SK-N-SH (cell line): ENCODE data around the gene IL21R. TPM values are rescaled to one million over a fixed set of nuclear protein-coding genes. Genes with fewer than 3 reads are reported as not detected.
A peak's percentile ranks its signal among the peaks of the same experiment; 100 is the strongest.
"Not testable (repeated sequence)": the region's sequence is repeated elsewhere in the genome, so short reads cannot be mapped to it uniquely, and the experiment has no call there.

Experiments
- CTCF ChIA-PET: fragments of 300-600, 350-600 bp; formaldehyde crosslinking; extraction: SDS; loops from one replicate; lab custom pipeline; 2021; lab: Yijun Ruan, JAX
- POLR2A ChIA-PET: fragments of 350-600 bp; sonication (Branson Sonifier 250); formaldehyde crosslinking; extraction: SDS; loops from one replicate; lab custom pipeline; 2020; ENCODE audit warnings: antibody characterized with exemption, inconsistent platforms; lab: Yijun Ruan, JAX
- DNase-seq: peaks from one replicate; pipeline ENCODE4 v3.0.0; 2012
- H2AFZ ChIP-seq: fragments of 200-600 bp; sonication (generic); 2 replicates; pipeline ENCODE4 v1.8.1; 2016; ENCODE audit warnings: antibody characterized with exemption, mild to moderate bottlenecking, low read depth
- H3F3A ChIP-seq: fragments of 200-600 bp; sonication (generic); replicated peaks from 2 replicates; pipeline ENCODE3; 2016; ENCODE audit warnings: antibody characterized with exemption, mild to moderate bottlenecking; ENCODE audit not compliant: insufficient read depth
- H3K27ac ChIP-seq, 2 experiments: fragments of 200-500 bp in 1 of 2; fragments of 200-600 bp in 1 of 2; sonication (Bioruptor generic) in 1 of 2; sonication (generic), shearing (Covaris generic) in 1 of 2; 2 replicates each; pipeline versions ENCODE4 v1.5.1 to v1.6.1; 2014 to 2016; ENCODE audit warnings: low read depth in 2 of 2, inconsistent platforms in 1 of 2, low read length in 1 of 2, mild to moderate bottlenecking in 1 of 2, mixed read lengths in 1 of 2
- H3K27me3 ChIP-seq: fragments of 200-600 bp; sonication (generic), shearing (Covaris generic); 2 replicates; pipeline ENCODE4 v1.6.1; 2016; ENCODE audit warnings: mixed run types; ENCODE audit not compliant: insufficient read depth
- H3K36me3 ChIP-seq, 2 experiments: fragments of 200-500 bp in 1 of 2; fragments of 200-600 bp in 1 of 2; sonication (Bioruptor generic) in 1 of 2; sonication (generic) in 1 of 2; replicated peaks in 1 of 2; 2 replicates each; pipeline versions ENCODE3 to v1.5.1; 2014 to 2016; ENCODE audit warnings: low read length in 1 of 2, mild to moderate bottlenecking in 1 of 2; ENCODE audit not compliant: insufficient read depth in 2 of 2, control insufficient read depth in 1 of 2
- H3K4me1 ChIP-seq, 2 experiments: fragments of 200-500 bp in 1 of 2; fragments of 200-600 bp in 1 of 2; sonication (Bioruptor generic) in 1 of 2; sonication (generic), shearing (Covaris generic) in 1 of 2; 2 replicates each; pipeline versions ENCODE4 v1.5.1 to v1.6.1; 2014 to 2016; ENCODE audit warnings: low read depth in 1 of 2, low read length in 1 of 2, mixed run types in 1 of 2; ENCODE audit not compliant: insufficient read depth in 2 of 2, control insufficient read depth in 1 of 2
- H3K4me2 ChIP-seq: fragments of 200-600 bp; sonication (generic), shearing (Covaris generic); 2 replicates; pipeline ENCODE4 v1.6.1; 2017; ENCODE audit warnings: mixed run types
- H3K4me3 ChIP-seq, 2 experiments: fragments of 200-500 bp in 1 of 2; fragments of 200-600 bp in 1 of 2; sonication (Bioruptor generic) in 1 of 2; sonication (generic), shearing (Covaris generic) in 1 of 2; 2 replicates each; pipeline versions ENCODE4 v1.5.1 to v1.8.1; 2014 to 2016; ENCODE audit warnings: low read depth in 2 of 2, inconsistent platforms in 1 of 2, low read length in 1 of 2, mild to moderate bottlenecking in 1 of 2, mixed read lengths in 1 of 2, moderate library complexity in 1 of 2
- H3K79me2 ChIP-seq: fragments of 200-600 bp; sonication (generic); 2 replicates; pipeline ENCODE4 v1.8.1; 2017; ENCODE audit warnings: mild to moderate bottlenecking; ENCODE audit not compliant: insufficient read depth
- H3K9ac ChIP-seq: fragments of 200-600 bp; sonication (generic); 2 replicates; pipeline ENCODE4 v1.6.1; 2017; ENCODE audit warnings: mixed run types
- H3K9me2 ChIP-seq: fragments of 200-600 bp; sonication (generic); 2 replicates; pipeline ENCODE4 v1.6.1; 2017; ENCODE audit warnings: mixed run types
- H3K9me3 ChIP-seq: fragments of 200-600 bp; sonication (generic); 2 replicates; pipeline ENCODE4 v1.6.1; 2017; ENCODE audit warnings: mixed run types, mild to moderate bottlenecking, moderate library complexity
- H4K20me1 ChIP-seq: fragments of 200-600 bp; sonication (generic); 2 replicates; pipeline ENCODE4 v1.6.1; 2017; ENCODE audit warnings: mild to moderate bottlenecking, mixed run types; ENCODE audit not compliant: insufficient read depth
- EZH2phosphoT487 ChIP-seq: fragments of 200-600 bp; sonication (generic); IDR thresholded peaks from 2 replicates; pipeline ENCODE4 v1.6.1; 2017; ENCODE audit warnings: low read depth, mixed run types, mild to moderate bottlenecking, antibody characterized with exemption, moderate library complexity, borderline replicate concordance
- FOXM1 ChIP-seq: IDR thresholded peaks from 2 replicates; pipeline ENCODE4 v1.4.0; 2012; ENCODE audit warnings: low read depth, mild to moderate bottlenecking
- MAX ChIP-seq: IDR thresholded peaks from 2 replicates; pipeline ENCODE4 v1.4.0; 2012; ENCODE audit warnings: low read depth
- RAD21 ChIP-seq: IDR thresholded peaks from 2 replicates; pipeline ENCODE4 v1.6.1; 2012; ENCODE audit warnings: mild to moderate bottlenecking, low read length
- WGBS: methylation state at CpG from one replicate; pipeline ENCODE4 v1.1.6; 2017; ENCODE audit warnings: low lambda C conversion rate; 5-methylcytosine and 5-hydroxymethylcytosine counted together
- polyA plus RNA-seq, 3 experiments: library from polyadenylated mRNA; depleted of rRNA; stranded (reverse); fragments of >200 nt; gene quantifications; 2 replicates each; pipeline ENCODE4 v1.2.3, GENCODE V29; 2012

IL21R gene
- polyA plus RNA-seq, 1 of the 3 experiments (the other 2 are of a cell fraction) = 0.13 TPM

GRCh38 chr16:27432558-27432957 is 30.6 kb downstream of the IL21R start:
- ChIA-PET CTCF (interaction anchor here (1.0 kb wide), 1 partner anchor 64 kb away, joined by 3 read pairs; no protein-coding TSS in a partner anchor), POLR2A (no interaction called here)
- Histone ChIP-seq H3F3A (peaks cover 9% of the 10 kb centered on the region), H2AFZ (no peak overlapping the region), H3K79me2 (no peaks in the 10 kb centered on the region), H3K27me3 (no peaks in the 10 kb centered on the region), H3K36me3 (no peaks in the 10 kb centered on the region), H3K4me3 (no peak overlapping the region), H3K9ac (peak overlapping the region; percentile 9; the same call in 1 of the 2 replicates), H3K4me1 (no peaks in the 10 kb centered on the region), H3K4me2 (peak overlapping the region; percentile 22; the same call in 1 of the 2 replicates), H3K9me3 (no peaks in the 10 kb centered on the region), H3K9me2 (no peaks in the 10 kb centered on the region), H3K27ac (peak overlapping the region in 1 of 2 experiments; percentile 55; a peak in 2 of 4 replicates), H4K20me1 (no peaks in the 10 kb centered on the region)
- WGBS = 10% methylated on average over 6 of the region's 6 CpGs
- TF ChIP-seq MAX (0 out of 2 replicates have a peak, but pooled peaks have one; percentile 20), EZH2phosphoT487 (no peak)
- DNase-seq = no peak

GRCh38 chr16:27433191-27433590 is 31.2 kb downstream of the IL21R start:
- H3K27ac ChIP-seq = peak overlapping the region in 1 of 2 experiments; percentile 55; a peak in 1 of 4 replicates
- H3K4me1 ChIP-seq, H3K4me2 ChIP-seq, CTCF ChIA-PET, POLR2A ChIA-PET, H2AFZ ChIP-seq, H3K4me3 ChIP-seq, DNase-seq, H3K36me3 ChIP-seq, H3K79me2 ChIP-seq, H3K9ac ChIP-seq, H3K9me2 ChIP-seq, H4K20me1 ChIP-seq, H3K9me3 ChIP-seq, H3K27me3 ChIP-seq, H3F3A ChIP-seq: not testable (repeated sequence)
- 46% methylated on average over 5 of the region's 5 CpGs for WGBS

GRCh38 chr16:27433636-27434035 is 31.7 kb downstream of the IL21R start:
- CTCF ChIA-PET = interaction anchor here (1.1 kb wide), 1 partner anchor 19 kb away, joined by 4 read pairs; no protein-coding TSS in a partner anchor
- H3K4me1 ChIP-seq = no peaks in the 10 kb centered on the region

More at GRCh38 chr16:27433636-27434035, 31.7 kb downstream of the IL21R start:
- DNase-seq = no peak
- Histone ChIP-seq H3K4me2 (no peak overlapping the region), H3K27ac (no peak overlapping the region), H3K27me3 (no peaks in the 10 kb centered on the region), H3K36me3 (no peaks in the 10 kb centered on the region), H4K20me1 (no peaks in the 10 kb centered on the region), H2AFZ (no peak overlapping the region), H3K9me2 (no peaks in the 10 kb centered on the region), H3K9ac (no peak overlapping the region)
- 82% methylated on average over 8 of the region's 8 CpGs for WGBS
- TF ChIP-seq FOXM1 = no peak
- no peak for TF ChIP-seq RAD21
- TF ChIP-seq EZH2phosphoT487 = no peak
- TF ChIP-seq, all 33 proteins: peak for 0
- H3F3A ChIP-seq = peaks cover 9% of the 10 kb centered on the region
- H3K79me2 ChIP-seq = no peaks in the 10 kb centered on the region
- no peak overlapping the region for H3K4me3 ChIP-seq
- no peaks in the 10 kb centered on the region for H3K9me3 ChIP-seq
- POLR2A ChIA-PET = no interaction called here
